Breast epithelium (tissue), 3 donors: Measurements from ENCODE around the gene HNRNPL.

Source experiments
- CTCF ChIP-seq, 3 donors: fragments of 450-650 bp; IDR thresholded peaks; one replicate each; pipeline ENCODE4 v1.5.1; 2016 to 2017; ENCODE audit warnings: antibody characterized with exemption in 3 of 3, mild to moderate bottlenecking in 3 of 3, moderate library complexity in 3 of 3
- POLR2A ChIP-seq: fragments of 450-650 bp; IDR thresholded peaks from one replicate; pipeline ENCODE4 v1.6.1; 2016; ENCODE audit warnings: antibody characterized with exemption, mild to moderate bottlenecking, moderate library complexity
- POLR2AphosphoS5 ChIP-seq, 3 donors: sonication (generic); formaldehyde crosslinking; IDR thresholded peaks; one replicate each; pipeline ENCODE4 v1.6.1; 2017; ENCODE audit warnings: antibody characterized with exemption in 3 of 3

GRCh38 chr19:38800577-38801347 is 49.0 kb downstream of the HNRNPL start:
- TF ChIP-seq CTCF (IDR thresholded peaks at IDR 0.05) (no peak), POLR2AphosphoS5 (IDR thresholded peaks at IDR 0.05) (no peak), POLR2A (no peak)
